ENCODE measurements around the gene TSHZ2.

TSHZ2 gene

DNA sequence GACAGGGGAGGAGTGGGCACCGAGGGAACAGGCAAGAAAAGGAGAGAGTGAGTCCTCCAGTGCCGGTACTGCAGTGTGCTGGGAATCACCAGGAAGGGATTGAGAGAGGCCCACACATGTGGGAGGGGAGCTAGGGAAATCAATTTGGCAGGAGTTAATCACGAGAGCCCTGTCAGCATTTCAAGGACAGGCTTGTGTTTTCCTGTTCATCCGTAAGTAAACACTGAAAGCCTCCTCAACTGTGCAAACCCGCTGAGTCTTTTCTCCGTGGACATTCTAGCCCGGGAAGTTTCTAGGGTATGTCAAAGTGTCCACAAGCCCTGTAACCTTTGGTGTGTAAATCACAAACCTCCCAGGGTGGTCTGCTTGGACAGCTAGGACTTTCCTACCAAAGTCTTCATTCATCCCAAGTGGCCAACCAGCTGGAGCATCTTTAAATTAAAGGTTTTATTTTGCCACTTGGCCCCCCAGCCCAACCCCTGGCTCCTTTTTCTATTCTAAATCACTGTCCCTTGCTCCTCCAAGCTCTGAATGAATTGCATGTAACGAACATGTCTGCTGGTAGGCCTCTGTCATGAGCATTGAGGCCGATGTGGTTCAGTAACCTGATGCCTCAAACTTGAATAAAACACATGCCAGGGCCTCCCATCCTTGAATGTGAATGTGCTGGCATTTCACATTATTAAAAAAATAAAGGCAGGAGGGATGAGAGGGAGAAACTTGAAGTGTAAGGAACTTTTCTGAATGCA is 472.4 kb downstream of the TSHZ2 start:
- DNase-seq (ENCODE audit: extremely low read depth, insufficient read length), result no peak
- TF ChIP-seq, protein P1, sequence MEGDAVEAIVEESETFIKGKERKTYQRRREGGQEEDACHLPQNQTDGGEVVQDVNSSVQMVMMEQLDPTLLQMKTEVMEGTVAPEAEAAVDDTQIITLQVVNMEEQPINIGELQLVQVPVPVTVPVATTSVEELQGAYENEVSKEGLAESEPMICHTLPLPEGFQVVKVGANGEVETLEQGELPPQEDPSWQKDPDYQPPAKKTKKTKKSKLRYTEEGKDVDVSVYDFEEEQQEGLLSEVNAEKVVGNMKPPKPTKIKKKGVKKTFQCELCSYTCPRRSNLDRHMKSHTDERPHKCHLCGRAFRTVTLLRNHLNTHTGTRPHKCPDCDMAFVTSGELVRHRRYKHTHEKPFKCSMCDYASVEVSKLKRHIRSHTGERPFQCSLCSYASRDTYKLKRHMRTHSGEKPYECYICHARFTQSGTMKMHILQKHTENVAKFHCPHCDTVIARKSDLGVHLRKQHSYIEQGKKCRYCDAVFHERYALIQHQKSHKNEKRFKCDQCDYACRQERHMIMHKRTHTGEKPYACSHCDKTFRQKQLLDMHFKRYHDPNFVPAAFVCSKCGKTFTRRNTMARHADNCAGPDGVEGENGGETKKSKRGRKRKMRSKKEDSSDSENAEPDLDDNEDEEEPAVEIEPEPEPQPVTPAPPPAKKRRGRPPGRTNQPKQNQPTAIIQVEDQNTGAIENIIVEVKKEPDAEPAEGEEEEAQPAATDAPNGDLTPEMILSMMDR (IDR thresholded peaks at IDR 0.05; ENCODE audit: insufficient read depth, low read length, poor library complexity, severe bottlenecking), result no peak
- Histone ChIP-seq H3K36me3 (ENCODE audit: control insufficient read depth, insufficient read depth, low read length) (no peaks in the 10 kb centered on the region), H3K4me3 (replicated peaks; ENCODE audit: low read depth, low read length) (no peak overlapping the region), H3K27me3 (replicated peaks; ENCODE audit: control insufficient read depth, insufficient read depth, low read length) (peaks cover 2% of the 10 kb centered on the region; the same call in 1 of the 2 replicates)

- Histone ChIP-seq H3K27me3 (replicated peaks; ENCODE audit: control insufficient read depth, insufficient read depth, low read length) (peaks cover 2% of the 10 kb centered on the region; the same call in 1 of the 2 replicates), H3K36me3 (ENCODE audit: control insufficient read depth, insufficient read depth, low read length) (no peaks in the 10 kb centered on the region), H3K4me3 (replicated peaks; ENCODE audit: low read depth, low read length) (no peak overlapping the region)
- TF ChIP-seq, protein P1 (IDR thresholded peaks at IDR 0.05; ENCODE audit: insufficient read depth, low read length, poor library complexity, severe bottlenecking), result no peak
- DNase-seq (ENCODE audit: extremely low read depth, insufficient read length), result no peak
Observed at GRCh38 chr20:53445321-53445731, 473.2 kb downstream of the TSHZ2 start.

DNA sequence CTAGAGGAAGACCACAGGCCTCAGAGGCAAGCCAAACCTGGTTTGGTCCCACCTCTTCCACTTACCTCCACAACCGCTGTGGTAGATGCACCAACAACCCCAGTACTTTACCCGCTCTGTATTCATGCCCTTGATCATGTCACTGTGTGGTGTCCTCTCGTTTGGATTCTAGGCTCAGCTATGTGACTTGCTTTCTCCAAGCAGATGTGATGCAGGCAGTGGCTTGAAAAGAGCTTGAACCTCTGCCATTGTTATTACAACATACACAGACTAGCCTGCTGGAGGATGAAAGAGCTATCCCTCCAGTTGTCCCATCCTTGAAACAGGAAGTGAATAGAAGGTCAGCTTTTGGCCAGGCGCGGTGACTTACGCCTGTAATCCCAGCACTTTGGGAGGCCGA is 473.8 kb downstream of the TSHZ2 start:
- Histone ChIP-seq H3K27me3 (replicated peaks; ENCODE audit: control insufficient read depth, insufficient read depth, low read length) (peaks cover 2% of the 10 kb centered on the region; the same call in 1 of the 2 replicates), H3K4me3 (replicated peaks; ENCODE audit: low read depth, low read length) (no peak overlapping the region), H3K36me3 (ENCODE audit: control insufficient read depth, insufficient read depth, low read length) (no peaks in the 10 kb centered on the region)
- TF ChIP-seq, protein P1 (IDR thresholded peaks at IDR 0.05; ENCODE audit: insufficient read depth, low read length, poor library complexity, severe bottlenecking), result no peak
- no peak for DNase-seq (ENCODE audit: extremely low read depth, insufficient read length)

DNA sequence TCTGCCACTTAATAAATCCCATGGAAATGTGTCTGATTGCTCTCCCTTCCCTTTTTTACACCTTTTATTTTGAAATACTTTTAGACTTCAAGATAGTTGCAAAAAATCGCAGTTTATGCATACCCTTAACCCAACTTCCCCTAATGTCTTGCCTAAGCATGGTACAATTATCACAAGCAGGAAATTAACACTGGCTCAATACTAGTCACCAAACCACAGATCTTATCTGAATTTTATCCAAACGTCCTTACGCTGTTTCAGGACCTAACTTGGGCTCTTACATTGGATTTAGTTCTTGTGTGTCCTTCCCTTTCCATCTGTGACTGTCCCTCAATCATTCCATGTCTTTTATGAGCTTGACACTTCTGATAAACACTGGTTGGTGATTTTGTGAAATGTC is 475.2 kb downstream of the TSHZ2 start:
- no peak for DNase-seq (ENCODE audit: extremely low read depth, insufficient read length)
- TF ChIP-seq, protein P1 (IDR thresholded peaks at IDR 0.05; ENCODE audit: insufficient read depth, low read length, poor library complexity, severe bottlenecking), result no peak
- peaks cover 2% of the 10 kb centered on the region; the same call in 1 of the 2 replicates for H3K27me3 ChIP-seq (replicated peaks; ENCODE audit: control insufficient read depth, insufficient read depth, low read length)

GRCh38 chr20:53448426-53448825 is 476.3 kb downstream of the TSHZ2 start:
- Histone ChIP-seq H3K4me3 (replicated peaks; ENCODE audit: low read depth, low read length) (no peak overlapping the region), H3K27me3 (replicated peaks; ENCODE audit: control insufficient read depth, insufficient read depth, low read length) (0 out of 2 replicates have a peak, but pooled peaks cover 2% of the 10 kb centered on the region), H3K36me3 (ENCODE audit: control insufficient read depth, insufficient read depth, low read length) (no peaks in the 10 kb centered on the region)
- TF ChIP-seq, protein P1 (IDR thresholded peaks at IDR 0.05; ENCODE audit: insufficient read depth, low read length, poor library complexity, severe bottlenecking), result no peak
- no peak for DNase-seq (ENCODE audit: extremely low read depth, insufficient read length)

More for the DNA sequence above, 475.2 kb downstream of the TSHZ2 start:
- Histone ChIP-seq H3K4me3 (replicated peaks; ENCODE audit: low read depth, low read length) (no peak overlapping the region), H3K36me3 (ENCODE audit: control insufficient read depth, insufficient read depth, low read length) (no peaks in the 10 kb centered on the region)
